SK-N-SH (cell line): ENCODE measurements around the gene WDTC1.

ENCODE experiments used
- CTCF ChIP-seq: fragments of 200-600 bp; sonication (generic); IDR thresholded peaks from 2 replicates; pipeline ENCODE4 v1.6.1; 2017; ENCODE audit warnings: antibody characterized with exemption, mild to moderate bottlenecking, moderate library complexity
- FOXM1 ChIP-seq: IDR thresholded peaks from 2 replicates; pipeline ENCODE4 v1.4.0; 2012; ENCODE audit warnings: low read depth, mild to moderate bottlenecking
- PBX3 ChIP-seq: IDR thresholded peaks from 2 replicates; pipeline ENCODE4; 2012
- POLR2AphosphoS5 ChIP-seq: IDR thresholded peaks from 2 replicates; pipeline ENCODE4 v1.6.1; 2012; ENCODE audit warnings: low read depth, low read length
- RAD21 ChIP-seq: IDR thresholded peaks from 2 replicates; pipeline ENCODE4 v1.6.1; 2012; ENCODE audit warnings: mild to moderate bottlenecking, low read length
- YY1 ChIP-seq: IDR thresholded peaks from 2 replicates; pipeline ENCODE4 v1.4.0; 2012; ENCODE audit warnings: low read depth, mild to moderate bottlenecking

GRCh38 chr1:27227765-27228164 is 6.7 kb upstream of the WDTC1 start:
- no peak for TF ChIP-seq RAD21
- TF ChIP-seq FOXM1: no peak
- TF ChIP-seq CTCF: no peak
- no peak for TF ChIP-seq POLR2AphosphoS5
- TF ChIP-seq PBX3: no peak
- TF ChIP-seq YY1: no peak
